Breast epithelium (tissue), 3 donors: Measurements from ENCODE around the gene MAP3K5.

Experiments
- POLR2A ChIP-seq: fragments of 450-650 bp; IDR thresholded peaks from one replicate; pipeline ENCODE4 v1.6.1; 2016; ENCODE audit warnings: antibody characterized with exemption, mild to moderate bottlenecking, moderate library complexity
- POLR2AphosphoS5 ChIP-seq, 3 donors: sonication (generic); formaldehyde crosslinking; IDR thresholded peaks; one replicate each; pipeline ENCODE4 v1.6.1; 2017; ENCODE audit warnings: antibody characterized with exemption in 3 of 3
- TF ChIP-seq, protein P1 (sequence below), 3 donors: fragments of 450-650 bp; IDR thresholded peaks; one replicate each; pipeline ENCODE4 v1.5.1; 2016 to 2017; ENCODE audit warnings: antibody characterized with exemption in 3 of 3, mild to moderate bottlenecking in 3 of 3, moderate library complexity in 3 of 3

GRCh38 chr6:136539967-136540652, 252.2 kb downstream of the MAP3K5 start:
- TF ChIP-seq, protein P1, sequence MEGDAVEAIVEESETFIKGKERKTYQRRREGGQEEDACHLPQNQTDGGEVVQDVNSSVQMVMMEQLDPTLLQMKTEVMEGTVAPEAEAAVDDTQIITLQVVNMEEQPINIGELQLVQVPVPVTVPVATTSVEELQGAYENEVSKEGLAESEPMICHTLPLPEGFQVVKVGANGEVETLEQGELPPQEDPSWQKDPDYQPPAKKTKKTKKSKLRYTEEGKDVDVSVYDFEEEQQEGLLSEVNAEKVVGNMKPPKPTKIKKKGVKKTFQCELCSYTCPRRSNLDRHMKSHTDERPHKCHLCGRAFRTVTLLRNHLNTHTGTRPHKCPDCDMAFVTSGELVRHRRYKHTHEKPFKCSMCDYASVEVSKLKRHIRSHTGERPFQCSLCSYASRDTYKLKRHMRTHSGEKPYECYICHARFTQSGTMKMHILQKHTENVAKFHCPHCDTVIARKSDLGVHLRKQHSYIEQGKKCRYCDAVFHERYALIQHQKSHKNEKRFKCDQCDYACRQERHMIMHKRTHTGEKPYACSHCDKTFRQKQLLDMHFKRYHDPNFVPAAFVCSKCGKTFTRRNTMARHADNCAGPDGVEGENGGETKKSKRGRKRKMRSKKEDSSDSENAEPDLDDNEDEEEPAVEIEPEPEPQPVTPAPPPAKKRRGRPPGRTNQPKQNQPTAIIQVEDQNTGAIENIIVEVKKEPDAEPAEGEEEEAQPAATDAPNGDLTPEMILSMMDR (IDR thresholded peaks at IDR 0.05): no peak
- TF ChIP-seq POLR2A: no peak
- TF ChIP-seq POLR2AphosphoS5 (IDR thresholded peaks at IDR 0.05): no peak
